ENCODE measurements around the gene RRBP1.

RRBP1 gene

DNA sequence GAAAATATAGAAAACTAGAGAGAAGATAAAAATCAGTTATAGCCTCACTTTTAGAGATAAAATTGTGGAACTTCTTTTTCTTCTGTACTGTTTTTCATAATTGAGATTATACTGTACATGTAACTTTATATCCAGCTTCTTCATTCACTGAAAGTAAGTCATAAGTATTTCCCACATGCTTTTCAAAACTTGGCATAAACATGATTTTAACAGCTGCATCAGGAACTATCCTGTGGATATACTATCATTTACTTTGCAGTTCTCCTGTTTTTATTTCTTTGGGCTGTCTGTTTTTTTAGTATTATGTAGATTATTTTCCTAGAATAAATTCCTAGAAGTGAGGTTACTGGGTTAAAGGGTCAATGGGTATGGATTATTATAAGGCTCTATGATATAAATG, 97.4 kb downstream of the RRBP1 start:
- TF ChIP-seq SIN3A (IDR thresholded peaks at IDR 0.05; ENCODE audit: borderline replicate concordance, insufficient read depth, low read length) (no peak), FOXP2 (optimal IDR thresholded peaks at IDR 0.05; ENCODE audit: borderline replicate concordance, extremely low read depth, extremely low read length, insufficient read depth) (no peak), TAF1 (IDR thresholded peaks at IDR 0.05; ENCODE audit: borderline replicate concordance, insufficient read depth, low read length) (no peak), POLR2AphosphoS5 (IDR thresholded peaks at IDR 0.05; ENCODE audit: low read depth, low read length) (no peak)
- TF ChIP-seq, protein P1, sequence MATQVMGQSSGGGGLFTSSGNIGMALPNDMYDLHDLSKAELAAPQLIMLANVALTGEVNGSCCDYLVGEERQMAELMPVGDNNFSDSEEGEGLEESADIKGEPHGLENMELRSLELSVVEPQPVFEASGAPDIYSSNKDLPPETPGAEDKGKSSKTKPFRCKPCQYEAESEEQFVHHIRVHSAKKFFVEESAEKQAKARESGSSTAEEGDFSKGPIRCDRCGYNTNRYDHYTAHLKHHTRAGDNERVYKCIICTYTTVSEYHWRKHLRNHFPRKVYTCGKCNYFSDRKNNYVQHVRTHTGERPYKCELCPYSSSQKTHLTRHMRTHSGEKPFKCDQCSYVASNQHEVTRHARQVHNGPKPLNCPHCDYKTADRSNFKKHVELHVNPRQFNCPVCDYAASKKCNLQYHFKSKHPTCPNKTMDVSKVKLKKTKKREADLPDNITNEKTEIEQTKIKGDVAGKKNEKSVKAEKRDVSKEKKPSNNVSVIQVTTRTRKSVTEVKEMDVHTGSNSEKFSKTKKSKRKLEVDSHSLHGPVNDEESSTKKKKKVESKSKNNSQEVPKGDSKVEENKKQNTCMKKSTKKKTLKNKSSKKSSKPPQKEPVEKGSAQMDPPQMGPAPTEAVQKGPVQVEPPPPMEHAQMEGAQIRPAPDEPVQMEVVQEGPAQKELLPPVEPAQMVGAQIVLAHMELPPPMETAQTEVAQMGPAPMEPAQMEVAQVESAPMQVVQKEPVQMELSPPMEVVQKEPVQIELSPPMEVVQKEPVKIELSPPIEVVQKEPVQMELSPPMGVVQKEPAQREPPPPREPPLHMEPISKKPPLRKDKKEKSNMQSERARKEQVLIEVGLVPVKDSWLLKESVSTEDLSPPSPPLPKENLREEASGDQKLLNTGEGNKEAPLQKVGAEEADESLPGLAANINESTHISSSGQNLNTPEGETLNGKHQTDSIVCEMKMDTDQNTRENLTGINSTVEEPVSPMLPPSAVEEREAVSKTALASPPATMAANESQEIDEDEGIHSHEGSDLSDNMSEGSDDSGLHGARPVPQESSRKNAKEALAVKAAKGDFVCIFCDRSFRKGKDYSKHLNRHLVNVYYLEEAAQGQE (IDR thresholded peaks at IDR 0.05; ENCODE audit: insufficient read depth in 1 of 2, low read depth in 2 of 2, low read length in 2 of 2): no peak

DNA sequence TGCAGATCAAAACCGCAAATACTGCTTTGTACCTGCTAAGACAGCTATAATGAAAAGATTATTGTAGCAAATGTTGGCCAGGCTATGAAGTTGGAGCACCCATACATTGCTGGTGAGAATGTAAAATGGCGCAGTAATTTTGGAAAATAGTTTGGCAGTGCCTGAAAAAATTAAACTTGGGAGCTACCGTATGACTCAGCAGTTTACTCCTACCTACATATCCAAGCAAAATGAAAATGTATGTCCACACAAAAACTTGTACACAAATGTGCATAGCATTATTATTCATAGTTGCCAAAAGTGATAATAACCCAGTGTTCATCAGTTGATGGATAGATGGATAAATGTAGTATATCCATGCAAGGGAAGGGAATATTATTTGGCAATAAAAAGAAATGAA, 98.9 kb downstream of the RRBP1 start:
- TF ChIP-seq FOXP2 (optimal IDR thresholded peaks at IDR 0.05; ENCODE audit: borderline replicate concordance, extremely low read depth, extremely low read length, insufficient read depth): no peak
- TF ChIP-seq SIN3A (IDR thresholded peaks at IDR 0.05; ENCODE audit: borderline replicate concordance, insufficient read depth, low read length): no peak
- TF ChIP-seq, protein P1 (IDR thresholded peaks at IDR 0.05; ENCODE audit: insufficient read depth in 1 of 2, low read depth in 2 of 2, low read length in 2 of 2): no peak
- no peak for TF ChIP-seq POLR2AphosphoS5 (IDR thresholded peaks at IDR 0.05; ENCODE audit: low read depth, low read length)
- no peak for TF ChIP-seq TAF1 (IDR thresholded peaks at IDR 0.05; ENCODE audit: borderline replicate concordance, insufficient read depth, low read length)

DNA sequence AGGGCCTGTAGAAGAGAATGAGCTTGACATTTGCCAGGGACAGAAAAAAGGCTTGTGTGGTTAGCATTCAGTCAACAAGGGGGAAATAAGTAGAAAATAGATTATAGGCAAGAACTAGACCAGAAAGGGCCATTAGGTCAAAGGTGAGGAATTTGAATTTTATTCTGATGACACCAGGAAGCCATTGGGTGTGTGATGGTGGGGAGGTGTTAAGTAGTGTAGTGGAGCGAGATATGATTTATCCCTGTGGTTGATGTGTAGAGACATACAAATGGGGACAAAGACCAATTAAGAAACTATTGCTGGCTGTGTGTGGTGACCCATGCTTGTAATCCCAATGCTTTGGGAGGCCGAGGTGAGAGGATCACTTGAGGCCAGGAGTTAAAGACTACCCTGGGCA, 101.1 kb downstream of the RRBP1 start:
- no peak for TF ChIP-seq TAF1 (IDR thresholded peaks at IDR 0.05; ENCODE audit: borderline replicate concordance, insufficient read depth, low read length)

DNA sequence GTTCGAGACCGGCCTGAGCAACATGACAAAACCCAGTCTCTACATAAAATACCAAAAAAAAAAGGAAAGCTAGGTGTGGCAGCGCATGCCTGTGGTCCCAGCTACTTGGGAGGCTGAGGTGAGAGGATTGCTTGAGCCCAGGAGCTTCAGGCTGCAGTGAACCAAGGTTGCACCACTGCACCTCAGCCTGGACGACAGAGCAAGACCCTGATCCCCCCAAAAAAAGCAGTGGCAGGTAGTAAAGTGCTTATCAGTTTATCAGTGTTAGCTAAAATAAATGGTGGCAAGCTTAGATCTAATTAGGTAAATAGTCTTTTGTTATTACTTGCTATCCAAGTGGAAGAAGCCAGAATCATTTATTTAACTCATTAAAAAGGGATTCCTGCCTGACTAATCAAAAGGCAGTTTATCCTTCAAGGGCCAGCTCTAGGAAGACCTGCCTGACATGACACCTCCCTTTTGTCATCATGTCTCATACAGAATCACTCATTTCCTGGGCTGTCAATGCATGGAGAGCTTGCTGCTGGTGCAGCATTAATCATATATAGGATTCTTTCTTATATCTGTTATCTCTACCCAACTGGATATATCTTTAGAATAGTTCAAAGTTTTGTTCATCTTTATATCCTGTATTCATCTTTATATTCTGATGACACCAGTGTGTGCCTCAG, 102.5 kb downstream of the RRBP1 start:
- TF ChIP-seq SIN3A (IDR thresholded peaks at IDR 0.05; ENCODE audit: borderline replicate concordance, insufficient read depth, low read length): no peak
- TF ChIP-seq TAF1 (IDR thresholded peaks at IDR 0.05; ENCODE audit: borderline replicate concordance, insufficient read depth, low read length): no peak
- no peak for TF ChIP-seq POLR2AphosphoS5 (IDR thresholded peaks at IDR 0.05; ENCODE audit: low read depth, low read length)
- TF ChIP-seq FOXP2 (optimal IDR thresholded peaks at IDR 0.05; ENCODE audit: borderline replicate concordance, extremely low read depth, extremely low read length, insufficient read depth): no peak
- TF ChIP-seq, protein P1 (IDR thresholded peaks at IDR 0.05; ENCODE audit: insufficient read depth in 1 of 2, low read depth in 2 of 2, low read length in 2 of 2): no peak

DNA sequence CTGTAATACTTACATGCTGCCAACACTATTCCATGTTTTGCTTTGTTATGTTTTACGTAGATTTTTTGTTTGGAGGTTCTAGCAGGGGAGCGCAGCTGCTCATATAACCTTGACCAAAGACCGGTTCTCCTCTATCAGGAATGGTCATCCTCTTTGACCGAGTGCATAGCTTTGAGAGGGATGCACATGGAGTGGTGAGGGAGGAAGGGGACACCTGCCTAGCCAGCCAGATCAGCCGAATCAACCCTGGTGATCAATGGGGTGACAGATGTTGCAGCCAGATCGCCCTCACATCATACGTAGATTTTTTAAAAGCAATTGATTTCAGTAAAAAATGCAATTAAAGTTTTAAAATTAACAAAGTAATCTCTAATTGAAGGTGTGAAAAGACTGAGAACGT, 105.8 kb downstream of the RRBP1 start:
- TF ChIP-seq SIN3A (IDR thresholded peaks at IDR 0.05; ENCODE audit: borderline replicate concordance, insufficient read depth, low read length): no peak
- TF ChIP-seq FOXP2 (optimal IDR thresholded peaks at IDR 0.05; ENCODE audit: borderline replicate concordance, extremely low read depth, extremely low read length, insufficient read depth): no peak
- TF ChIP-seq TAF1 (IDR thresholded peaks at IDR 0.05; ENCODE audit: borderline replicate concordance, insufficient read depth, low read length): no peak
- TF ChIP-seq, protein P1 (IDR thresholded peaks at IDR 0.05; ENCODE audit: insufficient read depth in 1 of 2, low read depth in 2 of 2, low read length in 2 of 2): no peak
- TF ChIP-seq POLR2AphosphoS5 (IDR thresholded peaks at IDR 0.05; ENCODE audit: low read depth, low read length): no peak
